Measurements from ENCODE around the gene ZMYND11.
"Not testable (repeated sequence)": the region's sequence is repeated elsewhere in the genome, so short reads cannot be mapped to it uniquely, and the experiment has no call there.

The ZMYND11 gene

GRCh38 chr10:289581-289980 is 154.3 kb downstream of the ZMYND11 start:
- WGBS (ENCODE audit: insufficient coverage, insufficient read length), result no CpG with 5 or more reads among the region's 9 CpGs
- no peak for DNase-seq (ENCODE audit: low read depth, low spot score)
- Histone ChIP-seq H3K27me3 (ENCODE audit: control insufficient read depth, insufficient read depth, low read length) (no peaks in the 10 kb centered on the region), H3K4me1 (ENCODE audit: control insufficient read depth, insufficient read depth, low read length) (no peaks in the 10 kb centered on the region), H3K27ac (ENCODE audit: low read length) (no peak overlapping the region), H3K9me3 (ENCODE audit: control insufficient read depth, insufficient read depth, low read length) (no peaks in the 10 kb centered on the region), H3K36me3 (ENCODE audit: control insufficient read depth, insufficient read depth, low read length) (no peaks in the 10 kb centered on the region), H3K4me3 (ENCODE audit: low read length) (no peak overlapping the region)

GRCh38 chr10:290026-290725 is 154.9 kb downstream of the ZMYND11 start:
- H3K4me1 ChIP-seq (ENCODE audit: control insufficient read depth, insufficient read depth, low read length), result no peaks in the 10 kb centered on the region
- H3K9me3 ChIP-seq (ENCODE audit: control insufficient read depth, insufficient read depth, low read length), result no peaks in the 10 kb centered on the region
- H3K4me3 ChIP-seq (ENCODE audit: low read length), result no peak overlapping the region
- no peak for DNase-seq (ENCODE audit: low read depth, low spot score)
- H3K27me3 ChIP-seq (ENCODE audit: control insufficient read depth, insufficient read depth, low read length), result no peaks in the 10 kb centered on the region
- no peak overlapping the region for H3K27ac ChIP-seq (ENCODE audit: low read length)
- WGBS (ENCODE audit: insufficient coverage, insufficient read length), result no CpG with 5 or more reads among the region's 17 CpGs
- H3K36me3 ChIP-seq (ENCODE audit: control insufficient read depth, insufficient read depth, low read length), result no peaks in the 10 kb centered on the region

DNA sequence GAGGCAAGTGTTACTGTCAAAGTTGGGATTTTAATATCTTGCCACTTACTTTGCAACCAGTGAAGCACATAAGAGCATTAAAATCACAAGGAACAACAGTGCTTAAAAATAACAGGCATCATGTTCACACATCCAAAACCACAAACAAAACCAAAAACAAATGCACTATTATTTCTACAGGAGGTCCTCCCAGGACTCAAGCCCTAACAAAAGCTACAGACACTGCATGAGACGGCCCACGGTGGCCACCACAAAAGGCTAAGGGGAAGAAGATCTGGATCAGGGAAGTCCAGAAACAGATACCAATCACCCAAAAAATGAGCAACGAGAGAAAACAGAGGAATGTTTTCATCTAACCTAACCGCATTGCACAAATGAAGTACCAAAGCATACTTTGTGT is 158.4 kb downstream of the ZMYND11 start:
- DNase-seq (ENCODE audit: low read depth, low spot score), result no peak
- no peaks in the 10 kb centered on the region for H3K27me3 ChIP-seq (ENCODE audit: control insufficient read depth, insufficient read depth, low read length)
- no peaks in the 10 kb centered on the region for H3K36me3 ChIP-seq (ENCODE audit: control insufficient read depth, insufficient read depth, low read length)
- WGBS (ENCODE audit: insufficient coverage, insufficient read length), result no CpG with 5 or more reads among the region's 4 CpGs
- no peaks in the 10 kb centered on the region for H3K9me3 ChIP-seq (ENCODE audit: control insufficient read depth, insufficient read depth, low read length)
- H3K27ac ChIP-seq (ENCODE audit: low read length), result no peak overlapping the region
- H3K4me1 ChIP-seq (ENCODE audit: control insufficient read depth, insufficient read depth, low read length), result no peaks in the 10 kb centered on the region
- no peak overlapping the region for H3K4me3 ChIP-seq (ENCODE audit: low read length)

GRCh38 chr10:297567-297966 is 162.3 kb downstream of the ZMYND11 start:
- WGBS (ENCODE audit: insufficient coverage, insufficient read length), result no CpG with 5 or more reads among the region's 6 CpGs
- Histone ChIP-seq H3K27me3 (ENCODE audit: control insufficient read depth, insufficient read depth, low read length) (no peaks in the 10 kb centered on the region), H3K4me1 (ENCODE audit: control insufficient read depth, insufficient read depth, low read length) (no peaks in the 10 kb centered on the region), H3K36me3 (ENCODE audit: control insufficient read depth, insufficient read depth, low read length) (no peaks in the 10 kb centered on the region), H3K27ac (ENCODE audit: low read length) (no peak overlapping the region), H3K4me3 (ENCODE audit: low read length) (no peak overlapping the region), H3K9me3 (ENCODE audit: control insufficient read depth, insufficient read depth, low read length) (no peaks in the 10 kb centered on the region)
- no peak for DNase-seq (ENCODE audit: low read depth, low spot score)

DNA sequence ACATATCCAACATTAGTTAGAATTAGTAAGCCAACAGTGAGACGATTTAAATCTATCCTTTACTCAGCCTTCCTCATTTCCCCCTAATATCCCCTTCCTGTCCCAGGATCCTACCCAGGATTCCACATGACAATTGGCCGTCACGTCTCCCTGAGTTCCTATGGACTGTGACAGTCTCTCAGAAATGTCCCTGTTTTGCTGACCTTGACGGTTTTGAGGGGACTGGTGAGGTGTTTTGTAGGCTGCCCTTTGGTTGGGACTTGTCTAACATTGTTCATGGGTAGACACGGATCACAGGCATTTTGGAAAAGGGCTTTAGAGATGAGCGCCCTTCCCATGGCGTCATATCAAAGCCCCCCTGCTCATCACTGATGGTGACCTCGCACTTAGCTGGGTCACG is 162.8 kb downstream of the ZMYND11 start:
- H3K4me3 ChIP-seq (ENCODE audit: low read length), result no peak overlapping the region
- no peaks in the 10 kb centered on the region for H3K36me3 ChIP-seq (ENCODE audit: control insufficient read depth, insufficient read depth, low read length)
- DNase-seq (ENCODE audit: low read depth, low spot score), result no peak
- no peaks in the 10 kb centered on the region for H3K4me1 ChIP-seq (ENCODE audit: control insufficient read depth, insufficient read depth, low read length)
- H3K9me3 ChIP-seq (ENCODE audit: control insufficient read depth, insufficient read depth, low read length), result no peaks in the 10 kb centered on the region
- no peak overlapping the region for H3K27ac ChIP-seq (ENCODE audit: low read length)
- no peaks in the 10 kb centered on the region for H3K27me3 ChIP-seq (ENCODE audit: control insufficient read depth, insufficient read depth, low read length)
- WGBS (ENCODE audit: insufficient coverage, insufficient read length), result no CpG with 5 or more reads among the region's 9 CpGs

- no peak overlapping the region for H3K4me3 ChIP-seq (ENCODE audit: low read length)
- H3K9me3 ChIP-seq (ENCODE audit: control insufficient read depth, insufficient read depth, low read length), result no peaks in the 10 kb centered on the region
- no peaks in the 10 kb centered on the region for H3K4me1 ChIP-seq (ENCODE audit: control insufficient read depth, insufficient read depth, low read length)
- no peak overlapping the region for H3K27ac ChIP-seq (ENCODE audit: low read length)
- WGBS (ENCODE audit: insufficient coverage, insufficient read length), result no CpG with 5 or more reads among the region's 2 CpGs
- no peak for DNase-seq (ENCODE audit: low read depth, low spot score)
- no peaks in the 10 kb centered on the region for H3K36me3 ChIP-seq (ENCODE audit: control insufficient read depth, insufficient read depth, low read length)
- no peaks in the 10 kb centered on the region for H3K27me3 ChIP-seq (ENCODE audit: control insufficient read depth, insufficient read depth, low read length)
These were observed 164.3 kb downstream of the ZMYND11 start for GRCh38 chr10:299512-299911.

DNA sequence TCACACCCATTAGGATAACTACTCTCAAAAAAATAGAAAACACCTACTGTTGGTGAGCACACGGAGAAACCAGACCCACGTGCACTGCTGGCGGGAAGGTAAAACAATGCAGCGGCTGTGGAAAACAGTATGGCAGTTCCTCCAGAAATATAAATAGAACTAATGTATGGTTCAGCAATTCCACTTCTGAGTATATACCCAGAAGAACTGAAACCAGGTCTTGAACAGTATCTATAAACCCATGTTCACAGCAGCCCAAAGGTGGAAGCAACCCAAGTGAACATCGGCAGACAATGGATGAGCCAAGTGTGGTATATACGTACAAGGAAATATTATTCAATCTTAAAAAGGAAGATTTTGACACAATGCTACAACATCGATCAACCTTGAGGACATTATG is 164.7 kb downstream of the ZMYND11 start:
- Histone ChIP-seq H3K9me3 (ENCODE audit: control insufficient read depth, insufficient read depth, low read length) (no peaks in the 10 kb centered on the region), H3K4me1 (ENCODE audit: control insufficient read depth, insufficient read depth, low read length) (no peaks in the 10 kb centered on the region), H3K36me3 (ENCODE audit: control insufficient read depth, insufficient read depth, low read length) (no peaks in the 10 kb centered on the region), H3K4me3 (ENCODE audit: low read length) (no peak overlapping the region), H3K27ac (ENCODE audit: low read length) (no peak overlapping the region), H3K27me3 (ENCODE audit: control insufficient read depth, insufficient read depth, low read length) (no peaks in the 10 kb centered on the region)
- no peak for DNase-seq (ENCODE audit: low read depth, low spot score)
- WGBS (ENCODE audit: insufficient coverage, insufficient read length), result no CpG with 5 or more reads among the region's 7 CpGs

GRCh38 chr10:300580-300979 is 165.3 kb downstream of the ZMYND11 start:
- not testable (repeated sequence) for H3K36me3 ChIP-seq (ENCODE audit: control insufficient read depth, insufficient read depth, low read length); H3K27me3 ChIP-seq (ENCODE audit: control insufficient read depth, insufficient read depth, low read length)

GRCh38 chr10:301536-301935 is 166.3 kb downstream of the ZMYND11 start:
- H3K4me1 ChIP-seq (ENCODE audit: control insufficient read depth, insufficient read depth, low read length), result no peaks in the 10 kb centered on the region
- H3K27ac ChIP-seq (ENCODE audit: low read length), result no peak overlapping the region
- no peaks in the 10 kb centered on the region for H3K9me3 ChIP-seq (ENCODE audit: control insufficient read depth, insufficient read depth, low read length)
- DNase-seq (ENCODE audit: low read depth, low spot score), result no peak
- H3K36me3 ChIP-seq (ENCODE audit: control insufficient read depth, insufficient read depth, low read length), result no peaks in the 10 kb centered on the region
- no peak overlapping the region for H3K4me3 ChIP-seq (ENCODE audit: low read length)
- no peaks in the 10 kb centered on the region for H3K27me3 ChIP-seq (ENCODE audit: control insufficient read depth, insufficient read depth, low read length)
- no CpG with 5 or more reads among the region's 9 CpGs for WGBS (ENCODE audit: insufficient coverage, insufficient read length)

More at GRCh38 chr10:300580-300979, 165.3 kb downstream of the ZMYND11 start:
- not testable (repeated sequence) for H3K4me3 ChIP-seq (ENCODE audit: low read length); H3K9me3 ChIP-seq (ENCODE audit: control insufficient read depth, insufficient read depth, low read length); DNase-seq (ENCODE audit: low read depth, low spot score); H3K4me1 ChIP-seq (ENCODE audit: control insufficient read depth, insufficient read depth, low read length); H3K27ac ChIP-seq (ENCODE audit: low read length)
- no CpG with 5 or more reads among the region's 31 CpGs for WGBS (ENCODE audit: insufficient coverage, insufficient read length)
